Mesothelial cell of epicardium (in vitro differentiated cells): Measurements from ENCODE around the gene LAMB3. TPM values are rescaled to one million over a fixed set of nuclear protein-coding genes. Genes with fewer than 3 reads are reported as not detected.

Experiments
- DNase-seq, 2 experiments: peaks; one replicate each; pipeline ENCODE4 v3.0.0; 2021; ENCODE audit warnings: low spot score in 2 of 2; ENCODE audit not compliant: unreplicated experiment in 2 of 2
- H3K27ac Mint-ChIP-seq: 2 replicates; pipeline ENCODE4 v1.8.0; 2021; ENCODE audit warnings: mixed read lengths
- H3K27me3 Mint-ChIP-seq: 2 replicates; pipeline ENCODE4 v1.8.0; 2021; ENCODE audit warnings: low read depth, mixed read lengths
- H3K36me3 Mint-ChIP-seq: 2 replicates; pipeline ENCODE4 v1.8.0; 2021; ENCODE audit warnings: mixed read lengths
- H3K4me1 Mint-ChIP-seq: 2 replicates; pipeline ENCODE4 v1.8.0; 2021; ENCODE audit warnings: mixed read lengths
- H3K4me3 Mint-ChIP-seq: 2 replicates; pipeline ENCODE4 v1.8.0; 2021; ENCODE audit warnings: mild to moderate bottlenecking, moderate library complexity, mixed read lengths
- H3K9me3 Mint-ChIP-seq: 2 replicates; pipeline ENCODE4 v1.8.0; 2021; ENCODE audit warnings: mixed read lengths
- CTCF ChIP-seq: fragments of 200-600 bp; sonication (generic); IDR thresholded peaks from one replicate; pipeline ENCODE4 v1.5.0; 2021; ENCODE audit warnings: antibody characterized with exemption; ENCODE audit not compliant: unreplicated experiment
- total RNA-seq: library from RNA; stranded (reverse); gene quantifications from 3 replicates; pipeline ENCODE4 v1.2.1, GENCODE V29; 2021

Gene LAMB3
- total RNA-seq, 1 donor from 2014 or later: 34.7 TPM

DNA sequence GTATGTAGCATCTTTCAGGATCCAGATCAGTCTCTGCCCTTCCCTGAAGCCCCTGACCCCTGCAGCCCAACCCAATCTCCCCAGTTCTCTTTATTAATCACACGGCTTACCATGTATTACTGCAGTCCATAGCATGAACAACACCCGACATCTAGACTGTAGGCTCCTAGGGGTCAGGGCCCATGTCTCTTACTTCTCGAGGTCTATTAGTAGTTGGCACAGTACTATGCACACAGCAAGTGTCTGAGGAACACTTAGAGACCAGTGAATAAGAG lies 41.7 kb downstream of the LAMB3 start:
- no peak for TF ChIP-seq CTCF
- Mint-ChIP-seq H3K4me1 (no peaks in the 10 kb centered on the region), H3K36me3 (peaks cover 4% of the 10 kb centered on the region), H3K27ac (no peak overlapping the region), H3K4me3 (no peak overlapping the region), H3K9me3 (no peaks in the 10 kb centered on the region), H3K27me3 (no peaks in the 10 kb centered on the region)
- no peak for DNase-seq

GRCh38 chr1:209609791-209610630 lies 42.2 kb downstream of the LAMB3 start:
- TF ChIP-seq CTCF: no peak
- H3K36me3 Mint-ChIP-seq: peaks cover 4% of the 10 kb centered on the region
- no peaks in the 10 kb centered on the region for H3K27me3 Mint-ChIP-seq
- no peak for DNase-seq
- no peaks in the 10 kb centered on the region for H3K9me3 Mint-ChIP-seq
- no peaks in the 10 kb centered on the region for H3K4me1 Mint-ChIP-seq
- no peak overlapping the region for H3K27ac Mint-ChIP-seq
- no peak overlapping the region for H3K4me3 Mint-ChIP-seq

GRCh38 chr1:209609041-209609790 lies 43.0 kb downstream of the LAMB3 start:
- no peaks in the 10 kb centered on the region for H3K9me3 Mint-ChIP-seq
- peaks cover 4% of the 10 kb centered on the region for H3K36me3 Mint-ChIP-seq
- no peaks in the 10 kb centered on the region for H3K27me3 Mint-ChIP-seq
- no peak for TF ChIP-seq CTCF
- no peak overlapping the region for H3K27ac Mint-ChIP-seq
- DNase-seq: no peak
- H3K4me1 Mint-ChIP-seq: no peaks in the 10 kb centered on the region
- H3K4me3 Mint-ChIP-seq: no peak overlapping the region

GRCh38 chr1:209607795-209608178 lies 44.4 kb downstream of the LAMB3 start:
- H3K36me3 Mint-ChIP-seq: peaks cover 4% of the 10 kb centered on the region
- H3K4me3 Mint-ChIP-seq: no peak overlapping the region
- DNase-seq: no peak
- no peaks in the 10 kb centered on the region for H3K4me1 Mint-ChIP-seq
- no peaks in the 10 kb centered on the region for H3K27me3 Mint-ChIP-seq
- H3K9me3 Mint-ChIP-seq: no peaks in the 10 kb centered on the region
- H3K27ac Mint-ChIP-seq: no peak overlapping the region
- no peak for TF ChIP-seq CTCF

DNA sequence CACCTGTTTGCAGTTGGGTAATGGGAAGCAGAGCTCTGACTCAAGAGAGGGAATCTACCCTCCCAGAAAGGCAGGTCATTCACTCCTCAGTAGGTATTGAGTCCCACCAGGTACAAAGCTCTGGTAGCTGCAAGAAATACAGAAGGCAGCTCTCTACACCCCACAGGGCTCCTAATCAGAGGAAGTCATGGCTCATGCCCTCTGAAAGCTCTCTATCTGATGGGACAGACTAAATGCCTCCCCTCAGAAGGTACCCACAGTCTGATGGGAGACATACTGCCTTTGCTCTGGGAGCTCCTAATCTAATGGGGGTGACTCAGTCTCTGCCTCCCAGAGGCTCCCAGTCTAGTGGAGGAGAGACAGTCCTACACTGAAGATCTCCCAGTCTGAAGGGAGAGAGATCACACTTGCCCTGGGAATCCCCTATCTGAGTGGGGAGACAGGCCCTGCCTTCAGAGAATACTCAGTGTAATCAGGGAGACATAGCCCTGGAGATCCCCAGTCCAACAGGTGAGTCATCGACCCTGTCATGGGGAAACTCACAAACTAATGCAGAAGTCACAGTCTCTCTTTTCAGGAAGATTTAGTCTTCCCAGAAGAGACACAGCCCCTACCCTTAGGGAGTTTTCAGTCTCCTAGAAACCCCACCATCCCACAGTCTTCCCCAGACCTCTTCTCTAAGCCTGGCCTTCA lies 45.0 kb downstream of the LAMB3 start:
- Mint-ChIP-seq H3K4me3 (no peak overlapping the region), H3K27ac (no peak overlapping the region), H3K4me1 (no peaks in the 10 kb centered on the region), H3K36me3 (peaks cover 4% of the 10 kb centered on the region), H3K27me3 (no peaks in the 10 kb centered on the region), H3K9me3 (no peaks in the 10 kb centered on the region)
- no peak for DNase-seq
- TF ChIP-seq CTCF: no peak
